GM21529 (cell line): ENCODE data around the gene GIT2.
"Not testable (repeated sequence)": the region's sequence is repeated elsewhere in the genome, so short reads cannot be mapped to it uniquely, and the experiment has no call there.

Source experiments
- ATAC-seq: cut with Tn5 transposase; IDR thresholded peaks from one replicate; pipeline ENCODE4 v1.9.1; 2021; ENCODE audit not compliant: unreplicated experiment

The GIT2 gene, protein sequence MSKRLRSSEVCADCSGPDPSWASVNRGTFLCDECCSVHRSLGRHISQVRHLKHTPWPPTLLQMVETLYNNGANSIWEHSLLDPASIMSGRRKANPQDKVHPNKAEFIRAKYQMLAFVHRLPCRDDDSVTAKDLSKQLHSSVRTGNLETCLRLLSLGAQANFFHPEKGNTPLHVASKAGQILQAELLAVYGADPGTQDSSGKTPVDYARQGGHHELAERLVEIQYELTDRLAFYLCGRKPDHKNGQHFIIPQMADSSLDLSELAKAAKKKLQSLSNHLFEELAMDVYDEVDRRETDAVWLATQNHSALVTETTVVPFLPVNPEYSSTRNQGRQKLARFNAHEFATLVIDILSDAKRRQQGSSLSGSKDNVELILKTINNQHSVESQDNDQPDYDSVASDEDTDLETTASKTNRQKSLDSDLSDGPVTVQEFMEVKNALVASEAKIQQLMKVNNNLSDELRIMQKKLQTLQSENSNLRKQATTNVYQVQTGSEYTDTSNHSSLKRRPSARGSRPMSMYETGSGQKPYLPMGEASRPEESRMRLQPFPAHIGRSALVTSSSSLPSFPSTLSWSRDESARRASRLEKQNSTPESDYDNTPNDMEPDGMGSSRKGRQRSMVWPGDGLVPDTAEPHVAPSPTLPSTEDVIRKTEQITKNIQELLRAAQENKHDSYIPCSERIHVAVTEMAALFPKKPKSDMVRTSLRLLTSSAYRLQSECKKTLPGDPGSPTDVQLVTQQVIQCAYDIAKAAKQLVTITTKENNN

DNA sequence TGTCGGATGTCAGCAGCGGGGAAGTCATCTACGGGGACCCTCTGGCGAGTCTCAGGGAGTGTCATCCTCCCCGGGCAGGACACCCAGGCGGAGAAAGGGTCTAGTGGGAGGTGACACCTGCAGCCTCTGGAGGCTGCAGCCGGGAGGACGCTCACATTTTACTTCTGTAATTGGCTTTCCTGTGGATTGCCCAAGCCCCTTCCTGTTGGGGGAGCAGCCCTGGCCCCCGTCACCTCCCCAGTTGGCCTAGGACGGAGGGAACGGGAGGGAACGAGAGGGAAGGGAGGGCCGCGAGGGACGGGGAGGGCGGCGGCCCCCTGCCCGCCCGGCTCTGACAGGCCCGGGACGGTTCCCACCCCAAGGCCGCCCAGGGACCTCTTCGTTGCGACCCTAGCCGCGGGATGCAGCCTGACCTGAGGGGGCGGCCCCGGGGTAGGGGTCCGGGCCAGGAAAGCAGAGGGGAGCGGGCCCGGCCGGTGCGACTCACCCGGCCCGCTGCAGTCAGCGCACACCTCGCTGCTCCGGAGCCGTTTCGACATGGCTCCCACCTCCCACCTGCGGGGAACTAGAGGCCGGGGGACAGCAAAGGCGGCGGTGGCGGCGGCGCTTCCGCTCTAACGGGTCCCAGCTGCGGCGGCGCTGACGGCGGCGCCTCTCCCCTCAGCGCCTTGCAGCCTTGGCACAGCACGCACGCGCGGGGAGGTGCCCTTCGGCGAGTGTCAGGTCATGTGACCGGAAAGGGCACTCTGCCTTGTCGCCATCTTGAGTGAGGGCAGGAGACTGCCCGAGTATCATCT lies at the start of gene GIT2:
TSS of gene GIT2 (minus strand) at position 683 of the 797 bp plus-strand sequence. CDS start at position 539, 144 bp downstream.
- ATAC-seq: peak; percentile 55

GRCh38 chr12:110042264-110042663 lies 46.1 kb upstream of the GIT2 start:
- ATAC-seq: no peak

- no peak for ATAC-seq
Measured at GRCh38 chr12:110039085-110039807, 43.1 kb upstream of the GIT2 start.

DNA sequence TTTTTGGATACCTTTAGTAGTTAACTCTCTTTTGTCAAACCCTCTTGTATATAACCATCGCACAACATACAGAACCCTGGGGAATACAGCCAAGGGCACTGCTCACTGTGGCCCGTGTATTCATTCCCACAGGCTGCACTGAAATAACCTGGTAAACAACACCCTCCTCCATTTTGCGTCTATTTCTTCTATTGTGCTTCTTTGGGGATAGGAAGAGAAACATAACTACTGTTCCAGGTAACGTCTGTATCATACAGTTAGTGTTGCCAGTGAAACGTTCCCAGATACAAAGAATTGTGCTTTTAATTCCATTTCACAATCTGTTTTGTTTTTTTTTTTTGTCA lies 42.5 kb upstream of the GIT2 start:
- ATAC-seq: no peak

- ATAC-seq: no peak
Measured at GRCh38 chr12:110037315-110037714, 41.1 kb upstream of the GIT2 start.

DNA sequence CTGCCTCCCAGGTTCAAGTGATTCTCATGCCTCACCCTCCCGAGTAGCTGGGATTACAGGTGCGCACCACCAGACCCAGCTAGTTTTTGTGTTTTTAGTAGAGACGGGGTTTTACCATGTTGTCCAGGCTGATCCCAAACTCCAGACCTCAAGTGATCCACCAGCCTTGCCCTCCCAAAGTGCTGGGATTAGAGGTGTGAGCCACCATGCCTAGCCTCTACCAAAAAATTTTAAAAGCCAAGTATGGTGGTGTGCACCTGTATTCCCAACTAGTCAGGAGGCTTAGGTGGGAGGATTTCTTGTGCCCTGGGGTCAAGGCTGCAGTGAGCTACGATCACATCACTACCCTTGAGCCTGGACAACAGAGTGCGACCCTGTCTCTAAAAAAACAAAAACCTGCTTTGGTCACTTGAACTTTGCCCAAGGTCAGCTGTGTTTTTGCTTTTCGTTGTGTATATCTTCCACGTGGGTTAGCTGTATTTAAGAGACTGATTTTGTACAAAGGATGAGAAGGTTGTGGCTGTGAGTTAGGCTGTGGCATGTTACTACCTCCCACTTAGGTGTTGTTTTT lies 39.5 kb upstream of the GIT2 start:
- ATAC-seq: no peak

- ATAC-seq: no peak
Measured at GRCh38 chr12:110033888-110034287, 37.7 kb upstream of the GIT2 start.

DNA sequence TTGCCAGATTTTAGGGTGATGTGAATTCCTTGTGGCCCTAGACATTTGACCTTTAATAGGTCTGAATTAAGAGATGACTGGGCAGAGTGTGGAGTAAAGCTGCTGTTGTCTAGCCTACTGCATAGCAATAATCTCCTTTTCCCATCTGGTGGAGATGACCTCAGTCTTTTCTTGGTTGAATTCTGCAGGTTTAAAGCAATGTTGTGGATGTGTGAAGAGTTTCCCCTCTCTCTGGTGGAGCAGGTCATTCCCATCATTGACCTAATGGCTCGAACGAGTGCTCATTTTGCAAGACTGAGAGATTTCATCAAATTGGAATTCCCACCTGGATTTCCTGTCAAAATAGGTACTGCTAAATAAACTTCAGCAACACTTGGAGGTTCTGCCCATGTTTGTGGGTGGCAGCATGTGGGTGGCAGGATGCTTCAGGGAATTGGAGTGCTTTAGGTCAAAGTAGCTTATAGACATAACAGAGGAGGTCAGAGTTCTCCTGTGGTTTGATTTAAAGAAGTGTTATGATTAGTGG lies 33.2 kb upstream of the GIT2 start:
- ATAC-seq: no peak

- ATAC-seq: no peak
Measured at GRCh38 chr12:110028323-110028722, 32.2 kb upstream of the GIT2 start.

DNA sequence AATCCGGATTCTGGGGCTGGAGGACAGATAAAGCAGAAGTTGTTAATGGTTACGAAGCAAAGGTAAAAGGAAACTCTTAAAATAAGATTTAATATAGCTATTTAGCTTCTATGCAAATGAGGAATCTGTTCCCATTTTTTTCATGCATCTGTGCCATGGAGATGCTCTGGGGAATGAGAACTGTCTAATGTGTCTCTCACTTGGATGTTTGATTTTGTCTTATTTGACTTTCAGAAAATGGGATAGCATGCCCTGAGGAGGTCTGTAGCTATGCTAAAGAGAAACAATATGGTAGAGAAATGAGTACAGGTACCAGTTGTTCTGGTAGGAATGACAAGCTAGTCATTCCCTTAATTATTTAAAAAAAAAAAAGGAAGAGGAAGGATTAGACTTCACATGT lies 27.9 kb upstream of the GIT2 start:
- ATAC-seq: no peak

DNA sequence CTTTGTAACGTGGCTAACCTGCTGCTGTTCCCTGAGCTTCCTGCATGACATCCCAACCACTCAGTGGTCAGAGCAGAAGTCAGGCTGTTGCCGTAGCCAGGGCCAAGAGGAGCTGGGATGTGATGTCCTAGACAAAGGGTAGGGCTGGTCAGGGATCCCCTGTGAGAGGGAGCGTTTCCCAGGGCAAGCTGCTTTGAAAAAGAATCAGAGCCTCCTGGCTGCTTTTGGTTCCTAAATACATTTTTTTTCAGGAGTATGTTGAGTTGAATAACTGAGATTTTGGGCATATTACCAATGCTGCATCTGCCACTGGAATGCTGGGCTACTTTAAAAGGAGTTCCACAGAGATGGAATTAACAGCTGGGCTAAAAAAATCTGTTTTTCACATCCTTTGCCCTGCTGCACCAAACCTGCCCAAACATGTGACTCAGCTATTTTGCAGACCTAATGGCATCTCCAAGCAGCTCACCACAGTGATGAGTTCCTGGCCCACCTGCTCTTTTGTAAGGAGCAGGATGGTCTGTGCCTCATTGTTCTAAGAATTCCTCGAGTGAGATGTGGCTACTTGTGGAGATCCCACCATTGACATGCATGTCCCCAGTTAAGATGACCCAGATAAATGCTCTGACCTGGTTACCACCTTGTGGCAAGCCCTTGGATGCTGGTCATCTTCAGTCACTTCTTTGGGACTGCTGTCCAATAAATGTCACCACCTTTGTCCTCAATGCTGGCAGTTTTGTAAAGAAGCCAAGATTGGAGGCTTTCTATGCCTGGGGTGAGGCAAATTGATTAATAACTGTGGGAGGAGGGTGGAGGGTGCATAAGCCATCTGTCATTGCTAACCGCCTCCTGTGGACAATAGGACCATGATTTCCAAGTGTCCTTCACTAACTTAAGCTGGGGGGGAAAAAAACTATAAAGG lies 27.2 kb upstream of the GIT2 start:
- no peak for ATAC-seq

- no peak for ATAC-seq
Measured at GRCh38 chr12:110020956-110021355, 24.8 kb upstream of the GIT2 start.

- no peak for ATAC-seq
Measured at GRCh38 chr12:110015132-110015531, 19.0 kb upstream of the GIT2 start.

DNA sequence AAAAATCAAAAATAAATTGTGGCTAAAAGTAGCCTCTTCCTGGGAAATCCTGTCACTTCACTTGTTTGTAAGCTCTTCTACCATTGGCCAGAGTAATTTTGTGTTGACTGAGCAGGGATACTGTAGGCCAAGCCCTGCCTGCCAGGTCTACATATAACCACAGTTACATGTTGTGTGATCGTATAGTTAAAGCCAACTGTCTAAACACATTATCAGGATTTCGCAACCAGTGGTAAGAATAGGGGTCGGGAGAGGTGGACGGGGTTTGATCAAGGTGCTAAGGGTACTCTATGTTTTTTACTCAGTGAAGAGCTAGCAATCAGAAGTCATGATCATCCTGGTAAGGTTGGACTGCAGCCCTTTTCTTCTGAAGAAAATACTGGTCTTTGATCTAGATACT lies 16.5 kb upstream of the GIT2 start:
- no peak for ATAC-seq

- peak; percentile 58 for ATAC-seq
Measured at GRCh38 chr12:110012137-110012536, 16.0 kb upstream of the GIT2 start.

- peak; percentile 58 for ATAC-seq
Measured at GRCh38 chr12:110010853-110011723, 14.9 kb upstream of the GIT2 start.

- not testable (repeated sequence) for ATAC-seq
Measured at GRCh38 chr12:110008681-110009398, 12.7 kb upstream of the GIT2 start.

DNA sequence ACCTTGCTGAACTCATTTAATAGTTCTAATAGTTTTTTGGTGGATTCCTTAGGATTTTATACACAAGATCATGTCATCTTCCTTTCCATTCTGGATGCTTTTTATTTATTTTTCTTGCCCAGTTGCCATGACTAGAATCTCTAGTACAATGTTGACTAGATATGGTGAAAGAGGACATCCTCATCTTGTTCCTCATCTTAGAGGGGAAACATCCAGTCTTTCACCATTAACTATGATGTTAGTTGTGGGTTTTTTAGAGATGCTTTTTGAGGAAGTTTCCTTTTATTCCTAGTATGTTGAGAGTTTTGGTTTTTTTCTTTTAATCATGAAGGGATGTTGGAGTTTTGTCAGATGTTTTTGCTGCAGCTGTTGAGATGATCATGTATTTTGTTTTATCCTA lies 11.7 kb upstream of the GIT2 start:
- ATAC-seq: no peak
